Right lobe of liver (tissue), 6 donors: ENCODE results near the gene GPRIN3. TPM values are rescaled to one million over a fixed set of nuclear protein-coding genes. Genes with fewer than 3 reads are reported as not detected.

Experiments used
- ATAC-seq, 4 donors: fragments of 200-7000 bp; cut with Tn5 transposase; one replicate each; pipeline ENCODE4 v1.9.1; 2020; ENCODE audit warnings: mild to moderate bottlenecking in 4 of 4, moderate library complexity in 4 of 4
- DNase-seq, 3 donors: peaks; one replicate each; pipeline ENCODE4 v3.0.0-alpha.2; 2020
- H3K27ac ChIP-seq, 3 donors: fragments of 200-600 bp; one replicate each; pipeline ENCODE4 v1.8.0; 2022
- H3K27me3 ChIP-seq, 2 donors: fragments of 200-600 bp; one replicate each; pipeline ENCODE4 v1.8.0; 2022
- H3K36me3 ChIP-seq, 4 donors: fragments of 200-600 bp; sonication (generic) in 1 of 4; one replicate each; pipeline versions ENCODE4 v1.5.1 to v1.8.0; 2017 to 2022; ENCODE audit warnings: control low read depth in 1 of 4
- H3K4me1 ChIP-seq, 4 donors: fragments of 200-600 bp; sonication (generic) in 1 of 4; one replicate each; pipeline versions ENCODE4 v1.5.1 to v1.8.0; 2017 to 2022; ENCODE audit warnings: control low read depth in 1 of 4
- H3K4me3 ChIP-seq, 3 donors: fragments of 200-600 bp; one replicate each; pipeline ENCODE4 v1.8.0; 2022
- H3K9me3 ChIP-seq, 4 donors: fragments of 200-600 bp; sonication (generic) in 1 of 4; one replicate each; pipeline versions ENCODE4 v1.5.1 to v1.8.0; 2017 to 2022; ENCODE audit warnings: control low read depth in 1 of 4
- POLR2A ChIP-seq: fragments of 450-650 bp; IDR thresholded peaks from one replicate; pipeline ENCODE4 v1.6.1; 2017; ENCODE audit warnings: antibody characterized with exemption, mild to moderate bottlenecking
- WGBS: methylation state at CpG from one replicate; pipeline ENCODE4 v1.1.6; 2018; ENCODE audit warnings: low coverage, low lambda C conversion rate; ENCODE audit not compliant: insufficient coverage; ENCODE audit errors: missing lambda C conversion rate; 5-methylcytosine and 5-hydroxymethylcytosine counted together
- intact Hi-C, 2 donors: fragments of 100-400 bp; cut with DNase I; formaldehyde crosslinking; loops; one replicate each; pipeline versions ENCODE4 v1.11.2 to v1.14.1; 2022
- total RNA-seq, 6 experiments: library from RNA; depleted of rRNA in 2 of 6; stranded (reverse); fragments of >200 nt in 2 of 6; fragmentation: NEBNext Ultra II Directional in 3 of 6; extraction: Animal tissue kit (Norgen Biotek cat#: 25700) in 3 of 6; gene quantifications; one replicate each; pipeline versions ENCODE4 v1.1.0 to v1.2.4, GENCODE V29; 2016 to 2023
- TF ChIP-seq, protein P1 (sequence below), 4 donors: fragments of 200-600 bp in 3 of 4; fragments of 450-650 bp in 1 of 4; IDR thresholded peaks; one replicate each; pipeline versions ENCODE4 v1.5.1 to v1.8.0; 2016 to 2022; ENCODE audit warnings: antibody characterized with exemption in 4 of 4, mild to moderate bottlenecking in 2 of 4
- donor health status: DM: no; HTN: yes; CAD: no.
- donor health status: DM: no; HTN: no; CAD: no.
- donor health status: DM: no; HTN: no; CAD: no.
- donor health status: DM: no; HTN: yes; CAD: no.
- donor health status: DM: no; HTN: yes; CAD: no.

The GPRIN3 gene
- total RNA-seq, 6 experiments from 2014 or later: 0.29 to 7.9 (median 3.9) TPM

DNA sequence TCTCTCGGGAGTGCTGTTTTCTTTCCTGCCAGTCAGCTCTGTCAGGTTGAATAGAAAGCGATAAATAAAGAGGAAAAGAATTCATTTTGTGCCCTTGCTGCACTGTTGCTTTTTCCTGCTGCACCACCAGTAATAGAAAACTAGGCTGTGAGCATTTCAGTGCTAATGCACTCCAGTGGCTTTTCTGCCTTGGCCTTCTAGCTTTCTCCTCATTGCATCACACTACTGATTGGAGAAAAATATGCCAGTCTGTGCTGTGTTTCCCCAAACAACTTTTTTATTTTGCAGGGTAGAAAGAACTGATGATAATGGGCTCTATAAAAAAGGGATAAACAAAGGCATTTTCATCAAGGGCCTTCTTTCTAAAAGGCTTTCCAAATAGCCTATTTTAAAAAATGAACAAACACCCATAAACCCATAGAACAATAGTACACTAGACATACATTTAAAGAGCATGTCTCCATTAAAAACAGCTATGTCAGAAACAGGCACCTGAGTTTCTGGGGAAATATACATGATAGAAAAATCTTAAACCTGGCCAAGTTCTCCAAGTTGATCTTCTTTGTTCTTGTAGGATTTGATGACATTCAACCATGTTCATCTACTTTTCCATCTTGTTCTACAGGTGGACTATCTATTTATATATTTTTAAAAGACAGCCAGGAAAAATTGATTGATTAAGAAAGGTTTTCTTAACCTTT lies 86.3 kb downstream of the GPRIN3 start:
- no peaks in the 10 kb centered on the region for H3K36me3 ChIP-seq
- H3K27me3 ChIP-seq: no peaks in the 10 kb centered on the region
- no peaks in the 10 kb centered on the region for H3K4me1 ChIP-seq
- no peak overlapping the region for H3K4me3 ChIP-seq
- H3K9me3 ChIP-seq: no peaks in the 10 kb centered on the region
- TF ChIP-seq, protein P1, sequence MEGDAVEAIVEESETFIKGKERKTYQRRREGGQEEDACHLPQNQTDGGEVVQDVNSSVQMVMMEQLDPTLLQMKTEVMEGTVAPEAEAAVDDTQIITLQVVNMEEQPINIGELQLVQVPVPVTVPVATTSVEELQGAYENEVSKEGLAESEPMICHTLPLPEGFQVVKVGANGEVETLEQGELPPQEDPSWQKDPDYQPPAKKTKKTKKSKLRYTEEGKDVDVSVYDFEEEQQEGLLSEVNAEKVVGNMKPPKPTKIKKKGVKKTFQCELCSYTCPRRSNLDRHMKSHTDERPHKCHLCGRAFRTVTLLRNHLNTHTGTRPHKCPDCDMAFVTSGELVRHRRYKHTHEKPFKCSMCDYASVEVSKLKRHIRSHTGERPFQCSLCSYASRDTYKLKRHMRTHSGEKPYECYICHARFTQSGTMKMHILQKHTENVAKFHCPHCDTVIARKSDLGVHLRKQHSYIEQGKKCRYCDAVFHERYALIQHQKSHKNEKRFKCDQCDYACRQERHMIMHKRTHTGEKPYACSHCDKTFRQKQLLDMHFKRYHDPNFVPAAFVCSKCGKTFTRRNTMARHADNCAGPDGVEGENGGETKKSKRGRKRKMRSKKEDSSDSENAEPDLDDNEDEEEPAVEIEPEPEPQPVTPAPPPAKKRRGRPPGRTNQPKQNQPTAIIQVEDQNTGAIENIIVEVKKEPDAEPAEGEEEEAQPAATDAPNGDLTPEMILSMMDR (IDR thresholded peaks at IDR 0.05): no peak
- TF ChIP-seq POLR2A: no peak
- ATAC-seq: no peak
- WGBS: 69% methylated on average over 2 of the region's 2 CpGs
- DNase-seq: no peak
- H3K27ac ChIP-seq: no peak overlapping the region
- intact Hi-C loops: loop anchor here in 1 of 2 donors (10.0 kb wide), 1 partner anchor 213 kb away; no protein-coding TSS in a partner anchor

DNA sequence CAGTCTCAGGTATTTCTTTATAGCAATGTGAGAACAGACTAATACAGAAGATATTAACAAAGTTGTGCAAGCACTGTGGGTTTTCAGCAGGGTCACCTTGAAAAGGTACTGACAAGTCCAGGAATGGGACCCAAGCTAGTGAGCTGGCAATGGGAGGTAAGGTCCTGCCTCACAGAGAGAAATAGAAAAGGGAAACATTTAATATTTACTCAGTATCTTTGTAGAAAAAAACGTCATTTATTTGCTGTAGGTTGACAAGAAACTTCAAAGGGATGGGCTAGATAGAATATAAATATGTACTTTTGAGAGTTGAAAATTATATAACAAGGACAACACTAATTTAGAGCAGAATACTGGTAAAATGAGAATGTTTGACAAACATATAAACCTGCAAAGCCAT lies 89.0 kb downstream of the GPRIN3 start:
- DNase-seq: no peak
- no peaks in the 10 kb centered on the region for H3K9me3 ChIP-seq
- intact Hi-C loops: no loop called here
- H3K4me1 ChIP-seq: no peaks in the 10 kb centered on the region
- no peaks in the 10 kb centered on the region for H3K27me3 ChIP-seq
- no peaks in the 10 kb centered on the region for H3K36me3 ChIP-seq
- 9% methylated on average over 1 of the region's 1 CpG for WGBS
- TF ChIP-seq POLR2A: no peak
- TF ChIP-seq, protein P1 (IDR thresholded peaks at IDR 0.05): no peak
- no peak overlapping the region for H3K27ac ChIP-seq
- no peak overlapping the region for H3K4me3 ChIP-seq
- no peak for ATAC-seq

DNA sequence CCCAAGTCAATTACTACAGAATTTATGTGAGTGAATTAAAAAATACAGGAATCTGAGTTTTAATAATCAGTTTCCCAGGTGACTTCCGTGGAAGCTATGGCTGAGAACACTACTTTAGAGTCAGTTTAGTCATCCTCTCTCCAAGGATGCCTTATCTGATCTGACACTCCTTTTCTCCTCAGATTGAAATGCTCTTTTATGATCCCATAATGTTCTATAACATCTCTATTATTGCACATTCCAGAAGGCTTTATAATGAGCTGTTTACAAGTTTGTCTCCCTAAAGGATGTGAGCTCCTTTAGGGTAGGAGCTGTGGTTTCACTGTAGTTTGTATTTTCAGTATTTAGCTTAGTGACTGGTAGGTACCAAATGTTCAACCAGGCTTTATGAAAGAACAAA lies 90.0 kb downstream of the GPRIN3 start:
- Histone ChIP-seq H3K27ac (no peak overlapping the region), H3K9me3 (no peaks in the 10 kb centered on the region), H3K27me3 (no peaks in the 10 kb centered on the region), H3K4me1 (no peaks in the 10 kb centered on the region), H3K36me3 (no peaks in the 10 kb centered on the region), H3K4me3 (no peak overlapping the region)
- no peak for TF ChIP-seq POLR2A
- TF ChIP-seq, protein P1 (IDR thresholded peaks at IDR 0.05): no peak
- intact Hi-C loops: no loop called here
- 67% methylated on average over 1 of the region's 1 CpG for WGBS
- DNase-seq: no peak
- no peak for ATAC-seq

DNA sequence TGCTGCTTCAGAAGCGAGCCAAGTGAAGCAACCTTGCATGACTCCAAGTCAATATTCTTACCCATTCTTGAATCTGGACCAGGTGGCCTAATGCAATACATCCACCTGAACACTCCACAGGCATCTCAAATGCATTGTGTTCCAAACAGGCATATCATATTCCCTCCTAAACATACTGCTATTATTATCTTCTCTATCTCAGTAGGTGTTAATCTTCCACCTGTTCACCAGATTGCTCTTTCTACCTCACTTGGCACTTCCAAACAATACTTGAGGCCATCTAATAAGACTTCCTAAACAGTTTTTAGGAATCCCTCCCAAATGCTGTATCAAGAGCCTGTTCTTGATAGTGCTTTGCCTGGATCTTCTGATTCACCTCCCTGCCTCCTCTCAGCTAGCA lies 90.7 kb downstream of the GPRIN3 start:
- ATAC-seq (no peak), DNase-seq (no peak)
- 100% methylated on average over 1 of the region's 1 CpG for WGBS

More for the DNA sequence above, 90.7 kb downstream of the GPRIN3 start:
- no peaks in the 10 kb centered on the region for H3K9me3 ChIP-seq
- no peak overlapping the region for H3K27ac ChIP-seq
- intact Hi-C loops: no loop called here
- no peaks in the 10 kb centered on the region for H3K4me1 ChIP-seq
- H3K27me3 ChIP-seq: no peaks in the 10 kb centered on the region
- no peaks in the 10 kb centered on the region for H3K36me3 ChIP-seq
- TF ChIP-seq POLR2A: no peak
- TF ChIP-seq, protein P1 (IDR thresholded peaks at IDR 0.05): no peak
- H3K4me3 ChIP-seq: no peak overlapping the region
